Smooth muscle cell (in vitro differentiated cells): Measurements from ENCODE around the gene PROSER3. TPM values are rescaled to one million over a fixed set of nuclear protein-coding genes. Genes with fewer than 3 reads are reported as not detected.

Experiments used
- DNase-seq: peaks from one replicate; lab custom pipeline; 2025; ENCODE audit not compliant: unreplicated experiment; lab: John Stamatoyannopoulos, UW
- H2AFZ ChIP-seq: fragments of 200-600 bp; sonication (generic); 2 replicates; pipeline ENCODE4 v1.6.0; 2016; ENCODE audit warnings: antibody characterized with exemption, low read depth, mild to moderate bottlenecking
- H3F3A ChIP-seq: fragments of 200-600 bp; sonication (generic); 2 replicates; pipeline ENCODE4 v1.6.0; 2017; ENCODE audit warnings: antibody characterized with exemption, low read depth
- H3K27ac ChIP-seq: fragments of 200-600 bp; sonication (generic); 2 replicates; pipeline ENCODE4 v1.5.1; 2016; ENCODE audit warnings: low read depth, mild to moderate bottlenecking
- H3K27me3 ChIP-seq: fragments of 200-600 bp; sonication (generic); 2 replicates; pipeline ENCODE4 v1.6.1; 2016; ENCODE audit warnings: low read depth, mild to moderate bottlenecking
- H3K36me3 ChIP-seq: fragments of 200-600 bp; sonication (generic); 2 replicates; pipeline ENCODE4 v1.5.1; 2016; ENCODE audit warnings: low read depth
- H3K4me1 ChIP-seq: fragments of 200-600 bp; sonication (generic); 2 replicates; pipeline ENCODE4 v1.5.1; 2016; ENCODE audit warnings: low read depth
- H3K4me2 ChIP-seq: fragments of 200-600 bp; sonication (generic); 2 replicates; pipeline ENCODE4 v1.6.0; 2016; ENCODE audit warnings: mild to moderate bottlenecking
- H3K4me3 ChIP-seq: fragments of 200-600 bp; sonication (generic); 2 replicates; pipeline ENCODE4 v1.5.1; 2016; ENCODE audit warnings: mild to moderate bottlenecking
- H3K79me2 ChIP-seq: fragments of 200-600 bp; sonication (generic); 2 replicates; pipeline ENCODE4 v1.6.0; 2016; ENCODE audit warnings: low read depth, mild to moderate bottlenecking
- H3K9ac ChIP-seq: fragments of 200-600 bp; sonication (generic); 2 replicates; pipeline ENCODE4 v1.6.0; 2016; ENCODE audit warnings: low read depth
- H3K9me3 ChIP-seq: fragments of 200-600 bp; sonication (generic); replicated peaks from 2 replicates; pipeline ENCODE4 v1.5.1; 2016; ENCODE audit warnings: low read depth
- H4K20me1 ChIP-seq: fragments of 200-600 bp; sonication (generic); 2 replicates; pipeline ENCODE4 v1.6.0; 2016; ENCODE audit warnings: low read depth
- WGBS: methylation state at CpG from one replicate; pipeline ENCODE4 v1.1.7; 2016; ENCODE audit warnings: low lambda C conversion rate; 5-methylcytosine and 5-hydroxymethylcytosine counted together
- polyA plus RNA-seq: library from polyadenylated mRNA; unstranded; fragments of >200 nt; fragmentation: Nextera tagmentation; extraction: Ambion mirVana; gene quantifications from 2 replicates; pipeline ENCODE4 v1.2.1, GENCODE V29; 2016
- total RNA-seq: library from RNA; depleted of rRNA; stranded (reverse); fragments of >200 nt; gene quantifications from 2 replicates; pipeline ENCODE4 v1.2.3, GENCODE V29; 2014
- TF ChIP-seq, protein P1 (sequence below): fragments of 200-600 bp; sonication (generic); IDR thresholded peaks from 2 replicates; pipeline ENCODE4 v1.5.1; 2017; ENCODE audit warnings: borderline replicate concordance, mild to moderate bottlenecking, antibody characterized with exemption; ENCODE audit not compliant: insufficient read depth, poor library complexity, severe bottlenecking

The PROSER3 gene
- total and polyA plus RNA-seq, 2 experiments from 2014 or later = 13.7 to 24.8 TPM

DNA sequence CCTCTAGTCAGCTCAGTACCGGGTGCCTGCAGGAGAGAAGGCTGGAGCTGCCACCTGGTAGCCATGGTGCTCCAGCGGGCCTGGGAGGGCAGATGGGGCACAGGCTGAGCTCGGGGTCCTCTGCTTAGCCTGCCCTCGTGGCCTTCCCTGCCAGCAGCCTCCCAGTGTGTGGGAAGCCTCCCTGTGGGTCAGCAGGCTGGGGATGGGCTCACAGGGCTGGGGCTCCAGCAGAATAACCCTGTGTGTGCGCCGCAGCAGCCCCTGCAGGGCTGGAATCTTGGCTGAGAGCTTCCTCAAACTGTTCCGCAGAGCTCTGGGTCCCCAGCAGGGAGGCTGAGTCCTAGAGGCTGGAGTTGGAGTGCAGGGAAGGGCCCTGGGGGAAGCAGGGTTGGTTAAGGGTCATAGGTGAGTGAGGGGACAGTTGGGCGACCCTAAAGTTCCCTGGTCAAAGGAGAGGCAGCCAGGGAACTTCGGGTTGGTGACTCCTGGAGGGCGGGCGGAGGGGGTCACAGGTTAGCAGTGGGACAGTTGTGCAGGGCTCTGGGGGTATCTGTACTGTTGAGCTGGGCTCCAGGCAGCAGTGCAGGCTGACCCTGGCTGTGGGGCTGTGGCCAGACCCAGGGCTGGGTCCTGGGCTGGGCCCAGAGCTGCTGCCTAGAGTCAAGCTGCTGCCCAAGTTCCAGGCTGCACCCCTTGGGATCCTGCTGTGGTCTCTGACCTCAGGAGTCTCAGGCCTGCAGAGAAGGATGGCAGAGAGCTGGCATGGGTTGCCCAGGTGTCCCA lies 31.4 kb downstream of the PROSER3 start:
- Histone ChIP-seq H3K27me3 (no peaks in the 10 kb centered on the region), H3K79me2 (no peaks in the 10 kb centered on the region), H3K4me1 (no peaks in the 10 kb centered on the region), H2AFZ (no peak overlapping the region), H3K9me3 (no peaks in the 10 kb centered on the region), H3K4me3 (no peak overlapping the region), H3K36me3 (no peaks in the 10 kb centered on the region), H3K27ac (no peak overlapping the region), H3F3A (no peaks in the 10 kb centered on the region), H3K4me2 (no peak overlapping the region), H4K20me1 (no peaks in the 10 kb centered on the region), H3K9ac (no peak overlapping the region)
- no peak for DNase-seq
- WGBS = 90% methylated on average over 11 of the region's 11 CpGs
- TF ChIP-seq, protein P1, sequence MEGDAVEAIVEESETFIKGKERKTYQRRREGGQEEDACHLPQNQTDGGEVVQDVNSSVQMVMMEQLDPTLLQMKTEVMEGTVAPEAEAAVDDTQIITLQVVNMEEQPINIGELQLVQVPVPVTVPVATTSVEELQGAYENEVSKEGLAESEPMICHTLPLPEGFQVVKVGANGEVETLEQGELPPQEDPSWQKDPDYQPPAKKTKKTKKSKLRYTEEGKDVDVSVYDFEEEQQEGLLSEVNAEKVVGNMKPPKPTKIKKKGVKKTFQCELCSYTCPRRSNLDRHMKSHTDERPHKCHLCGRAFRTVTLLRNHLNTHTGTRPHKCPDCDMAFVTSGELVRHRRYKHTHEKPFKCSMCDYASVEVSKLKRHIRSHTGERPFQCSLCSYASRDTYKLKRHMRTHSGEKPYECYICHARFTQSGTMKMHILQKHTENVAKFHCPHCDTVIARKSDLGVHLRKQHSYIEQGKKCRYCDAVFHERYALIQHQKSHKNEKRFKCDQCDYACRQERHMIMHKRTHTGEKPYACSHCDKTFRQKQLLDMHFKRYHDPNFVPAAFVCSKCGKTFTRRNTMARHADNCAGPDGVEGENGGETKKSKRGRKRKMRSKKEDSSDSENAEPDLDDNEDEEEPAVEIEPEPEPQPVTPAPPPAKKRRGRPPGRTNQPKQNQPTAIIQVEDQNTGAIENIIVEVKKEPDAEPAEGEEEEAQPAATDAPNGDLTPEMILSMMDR = no peak

DNA sequence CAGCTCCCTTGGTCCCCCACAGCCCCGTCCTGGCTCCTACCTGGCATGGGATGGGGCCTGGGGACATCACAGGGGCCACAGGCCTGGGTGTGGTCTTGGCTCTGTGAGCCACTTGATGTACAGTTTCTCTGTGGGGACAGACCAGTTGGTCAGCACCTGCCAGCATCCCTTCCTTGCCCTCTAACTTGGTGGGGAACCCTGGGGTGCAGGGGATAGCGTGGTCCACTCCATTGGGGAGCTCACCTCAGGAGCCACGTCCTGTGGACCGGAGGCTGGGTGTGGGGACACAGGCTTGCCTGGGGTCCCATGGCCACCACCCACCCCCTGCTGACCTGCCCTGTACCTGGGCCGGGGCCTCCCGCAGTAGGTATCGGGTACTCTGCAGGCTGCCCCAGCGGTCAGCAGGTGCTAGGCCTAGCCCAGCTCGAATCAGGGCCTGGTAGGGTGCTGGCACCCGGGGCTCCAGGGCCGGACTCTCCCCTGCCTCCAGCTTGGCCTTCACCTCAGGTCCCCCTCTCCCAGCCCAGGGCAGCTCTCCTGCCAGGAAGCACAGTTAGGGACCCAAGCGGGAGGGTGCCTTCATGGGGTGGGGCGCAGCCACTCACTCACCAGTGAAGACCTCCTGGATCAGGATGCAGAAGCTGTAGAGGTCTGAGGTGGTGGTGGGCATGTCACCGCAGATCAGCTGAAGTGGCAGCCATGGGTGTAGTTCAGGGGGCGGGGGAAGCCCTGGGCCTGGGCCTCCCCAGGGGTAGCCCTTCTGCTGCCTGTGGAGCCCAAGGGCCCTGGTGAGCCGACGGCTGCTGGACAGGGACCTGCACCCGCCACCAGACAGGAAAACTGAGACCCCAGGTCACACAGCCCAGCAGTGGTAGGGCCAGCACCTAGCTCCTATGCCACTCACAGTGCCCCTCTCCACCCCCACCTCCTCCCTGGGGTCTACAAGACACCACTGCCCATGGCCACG lies 32.3 kb downstream of the PROSER3 start:
- Histone ChIP-seq H3K27me3 (no peaks in the 10 kb centered on the region), H3K9ac (no peak overlapping the region), H3K4me3 (no peak overlapping the region), H3K9me3 (no peaks in the 10 kb centered on the region), H2AFZ (no peak overlapping the region), H3K79me2 (no peaks in the 10 kb centered on the region), H3K36me3 (no peaks in the 10 kb centered on the region), H3K27ac (no peak overlapping the region), H3K4me1 (no peaks in the 10 kb centered on the region), H4K20me1 (no peaks in the 10 kb centered on the region), H3K4me2 (no peak overlapping the region), H3F3A (no peaks in the 10 kb centered on the region)
- TF ChIP-seq, protein P1 = no peak
- DNase-seq = no peak
- WGBS = 84% methylated on average over 19 of the region's 19 CpGs

DNA sequence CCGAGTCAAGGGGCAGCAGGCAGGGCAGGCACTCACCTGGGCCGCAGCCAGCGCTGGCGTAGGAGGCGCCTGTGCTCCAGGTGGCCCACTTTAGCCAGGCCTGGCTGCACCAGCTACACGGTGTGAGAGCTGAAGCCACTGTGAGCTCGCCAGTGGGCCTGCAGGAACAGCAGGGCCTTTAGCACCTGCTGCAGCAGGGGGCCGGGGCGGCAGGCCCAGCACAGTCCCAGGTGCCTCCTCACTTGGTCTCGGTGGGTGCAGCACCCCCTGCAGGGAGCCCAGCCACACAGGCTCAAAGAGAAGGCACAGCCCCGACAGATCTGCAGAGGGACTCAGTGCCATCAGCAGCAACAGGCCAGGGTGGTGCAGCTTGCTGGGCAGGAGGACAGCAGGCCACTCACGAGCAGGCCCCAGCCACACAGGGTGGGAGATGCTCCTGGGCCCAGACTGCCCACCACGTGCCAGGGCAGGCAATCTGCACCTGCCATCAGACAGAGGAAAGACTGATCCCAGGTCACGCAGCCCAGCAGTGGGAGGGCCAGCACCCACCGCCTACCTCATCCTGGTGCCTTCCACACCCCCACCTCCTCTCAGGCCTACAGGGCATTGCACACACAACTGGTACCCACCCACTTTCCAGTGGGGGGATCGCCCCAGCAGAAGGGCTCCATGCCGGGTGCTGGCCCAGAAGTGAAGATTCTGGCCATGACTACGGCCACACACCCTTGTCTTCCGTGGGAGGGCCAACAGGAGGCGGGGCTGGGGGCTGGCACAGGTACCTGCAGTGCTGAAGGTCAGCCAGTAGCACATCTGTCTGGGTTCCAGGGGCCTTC lies 33.2 kb downstream of the PROSER3 start:
- no peak overlapping the region for H3K9ac ChIP-seq
- no peak for DNase-seq
- peaks cover 3% of the 10 kb centered on the region for H3K27me3 ChIP-seq
- H3K4me1 ChIP-seq = no peaks in the 10 kb centered on the region
- no peaks in the 10 kb centered on the region for H4K20me1 ChIP-seq
- TF ChIP-seq, protein P1 = no peak
- H3K27ac ChIP-seq = no peak overlapping the region
- H3K4me2 ChIP-seq = no peak overlapping the region
- no peaks in the 10 kb centered on the region for H3K36me3 ChIP-seq
- H3F3A ChIP-seq = no peaks in the 10 kb centered on the region
- WGBS = 78% methylated on average over 18 of the region's 20 CpGs
- H2AFZ ChIP-seq = no peak overlapping the region
- H3K4me3 ChIP-seq = no peak overlapping the region
- H3K79me2 ChIP-seq = no peaks in the 10 kb centered on the region
- H3K9me3 ChIP-seq = no peaks in the 10 kb centered on the region
